HepG2 (cell line): Measurements from ENCODE around the gene PHF23. TPM values are rescaled to one million over a fixed set of nuclear protein-coding genes. Genes with fewer than 3 reads are reported as not detected.
A peak's percentile ranks its signal among the peaks of the same experiment; 100 is the strongest.

ENCODE experiments used
- BCLAF1 ChIP-seq: fragments of 450-650 bp; IDR thresholded peaks from 2 replicates; pipeline ENCODE4 v1.6.1; 2017; ENCODE audit warnings: mild to moderate bottlenecking
- CREM ChIP-seq, 2 experiments: sonication (generic) in 1 of 2; formaldehyde crosslinking in 1 of 2; IDR thresholded peaks; 2 replicates each; pipeline versions ENCODE4 v1.4.0 to v1.6.1; 2016 to 2020; ENCODE audit warnings: antibody characterized with exemption in 1 of 2, mild to moderate bottlenecking in 1 of 2, missing genetic modification reagents in 1 of 2
- DPF2 ChIP-seq: sonication (generic); formaldehyde crosslinking; IDR thresholded peaks from 2 replicates; pipeline ENCODE4 v1.4.0; 2020; ENCODE audit warnings: mild to moderate bottlenecking, low read depth, missing genetic modification reagents, borderline replicate concordance
- HBP1 ChIP-seq: IDR thresholded peaks from 2 replicates; pipeline ENCODE4 v1.6.1; 2016; ENCODE audit warnings: low read depth, control low read depth
- HNF1A ChIP-seq, 2 experiments: sonication (generic) in 1 of 2; formaldehyde crosslinking in 1 of 2; IDR thresholded peaks; 2 replicates each; pipeline versions ENCODE4 v1.4.0 to v1.6.1; 2016 to 2020; ENCODE audit warnings: borderline replicate concordance in 1 of 2, low read depth in 1 of 2, mild to moderate bottlenecking in 1 of 2, missing genetic modification reagents in 1 of 2
- MAF1 ChIP-seq: sonication (generic); formaldehyde crosslinking; IDR thresholded peaks from 2 replicates; pipeline ENCODE4 v1.5.0; 2020; ENCODE audit warnings: missing genetic modification reagents, borderline replicate concordance
- PPARG ChIP-seq: conservative IDR thresholded peaks from 2 replicates; pipeline ENCODE4 v1.6.1; 2016; ENCODE audit warnings: missing biosample characterization, missing genetic modification reagents
- RXRB ChIP-seq: IDR thresholded peaks from 2 replicates; pipeline ENCODE4 v1.6.1; 2016; ENCODE audit warnings: borderline replicate concordance, missing genetic modification reagents, missing compliant biosample characterization
- SAP130 ChIP-seq: IDR thresholded peaks from 2 replicates; pipeline ENCODE4 v1.6.1; 2016; ENCODE audit warnings: low read depth
- SPEN ChIP-seq: sonication (generic); formaldehyde crosslinking; IDR thresholded peaks from 2 replicates; pipeline ENCODE4 v1.5.1; 2020; ENCODE audit warnings: low read depth, mild to moderate bottlenecking, missing genetic modification reagents
- ZNF12 ChIP-seq: sonication (generic); formaldehyde crosslinking; IDR thresholded peaks from 2 replicates; pipeline ENCODE4 v1.5.0; 2020; ENCODE audit warnings: missing genetic modification reagents
- ZNF205 ChIP-seq: IDR thresholded peaks from 2 replicates; pipeline ENCODE4 v1.6.1; 2018; ENCODE audit warnings: missing biosample characterization, missing genetic modification reagents
- ZNF280D ChIP-seq: sonication (generic); formaldehyde crosslinking; IDR thresholded peaks from 2 replicates; pipeline ENCODE4 v1.5.1; 2020; ENCODE audit warnings: mild to moderate bottlenecking, missing genetic modification reagents
- ZNF292 ChIP-seq: sonication (generic); formaldehyde crosslinking; IDR thresholded peaks from 2 replicates; pipeline ENCODE4 v1.8.1; 2022; ENCODE audit warnings: mild to moderate bottlenecking, low read depth, missing genetic modification reagents, borderline replicate concordance
- ZNF550 ChIP-seq: sonication (generic); formaldehyde crosslinking; IDR thresholded peaks from 2 replicates; pipeline ENCODE4 v1.4.0; 2020; ENCODE audit warnings: mild to moderate bottlenecking, missing genetic modification reagents, borderline replicate concordance
- polyA plus RNA-seq, 8 experiments: library from polyadenylated mRNA; depleted of rRNA in 3 of 8; stranded (reverse) in 7 of 8; unstranded in 1 of 8; fragments of >200 nt; fragmentation: Illumina TruSeq in 4 of 8; extraction: Trizol in 4 of 8; gene quantifications; 2 replicates each; pipeline versions ENCODE4 v1.2.1 to v1.2.3, GENCODE V29; 2011 to 2016; ENCODE audit warnings: low read depth in 4 of 8, missing spikeins in 1 of 8, mixed read lengths in 1 of 8; ENCODE audit not compliant: insufficient read depth in 1 of 8
- total RNA-seq, 5 experiments: library from RNA; depleted of rRNA; stranded (reverse); fragments of >200 nt; fragmentation: Illumina TruSeq; extraction: Trizol; gene quantifications; 2 replicates each; pipeline ENCODE4 v1.2.3, GENCODE V29; 2016; ENCODE audit warnings: low read depth in 1 of 5

Gene PHF23
- total and polyA plus RNA-seq, 2 of the 13 experiments (the other 11 are each of a cell fraction or from before 2014, with no cell fraction given), result 27.6 to 33.2 TPM

GRCh38 chr17:7258731-7259554, 19.7 kb upstream of the PHF23 start (continued):
- peak; percentile 94 for TF ChIP-seq HNF1A (IDR thresholded peaks at IDR 0.05; ENCODE audit: low read depth)
- peak; percentile 91; the same call in 1 of the 2 replicates for TF ChIP-seq HNF1A (CRISPR knock-in tag; IDR thresholded peaks at IDR 0.05; ENCODE audit: borderline replicate concordance)
- no peak for TF ChIP-seq ZNF550 (CRISPR knock-in tag)
- TF ChIP-seq ZNF292, result 0 out of 2 replicates have a peak, but pooled peaks have one; percentile 19
- no peak for TF ChIP-seq BCLAF1
- TF ChIP-seq RXRB (CRISPR knock-in tag), result peak; percentile 48; the same call in 1 of the 2 replicates
- peak; percentile 73; the same call in 1 of the 2 replicates for TF ChIP-seq ZNF12
- TF ChIP-seq CREM (IDR thresholded peaks at IDR 0.05), result peak; percentile 61; the same call in 1 of the 2 replicates
- no peak for TF ChIP-seq CREM (CRISPR knock-in tag; IDR thresholded peaks at IDR 0.05)
- peak; percentile 80; the same call in 1 of the 2 replicates for TF ChIP-seq ZNF280D (CRISPR knock-in tag)
- TF ChIP-seq MAF1 (CRISPR knock-in tag), result no peak
- peak; percentile 68 for TF ChIP-seq SAP130 (CRISPR knock-in tag)
- TF ChIP-seq SPEN, result no peak
- peak; percentile 47 for TF ChIP-seq PPARG (CRISPR knock-in tag)
- TF ChIP-seq DPF2, result 0 out of 2 replicates have a peak, but pooled peaks have one; percentile 18
- TF ChIP-seq ZNF205 (CRISPR knock-in tag), result peak; percentile 40; the same call in 1 of the 2 replicates
- TF ChIP-seq HBP1 (CRISPR knock-in tag), result no peak
